PFSK-1 (cell line): ENCODE results near the gene DDB1.

Source experiments
- FOXP2 ChIP-seq: optimal IDR thresholded peaks from 2 replicates; pipeline ENCODE3; 2011; ENCODE audit warnings: borderline replicate concordance, control low read depth, inconsistent platforms; ENCODE audit not compliant: insufficient read depth; ENCODE audit errors: extremely low read length, extremely low read depth
- POLR2AphosphoS5 ChIP-seq: IDR thresholded peaks from 2 replicates; pipeline ENCODE4 v1.6.1; 2012; ENCODE audit warnings: low read depth, mild to moderate bottlenecking, control low read depth, low read length, moderate library complexity
- REST ChIP-seq, 2 experiments: IDR thresholded peaks; 2 replicates each; pipeline versions ENCODE4 v1.6.1 to v1.8.0; 2011 to 2012; ENCODE audit warnings: low read depth in 2 of 2, low read length in 2 of 2, control low read depth in 1 of 2, inconsistent platforms in 1 of 2, mild to moderate bottlenecking in 1 of 2, moderate library complexity in 1 of 2; ENCODE audit not compliant: insufficient read depth in 1 of 2
- SIN3A ChIP-seq: IDR thresholded peaks from 2 replicates; pipeline ENCODE4 v1.6.1; 2012; ENCODE audit warnings: mild to moderate bottlenecking, low read length, moderate library complexity, borderline replicate concordance; ENCODE audit not compliant: insufficient read depth
- TAF1 ChIP-seq: IDR thresholded peaks from 2 replicates; pipeline ENCODE4 v1.6.1; 2012; ENCODE audit warnings: low read length, control low read depth, borderline replicate concordance; ENCODE audit not compliant: insufficient read depth

The DDB1 gene

GRCh38 chr11:61340979-61341378 lies 8.1 kb upstream of the DDB1 start:
- TF ChIP-seq POLR2AphosphoS5 = no peak
- no peak for TF ChIP-seq TAF1
- TF ChIP-seq FOXP2 = no peak

- TF ChIP-seq TAF1 (no peak), REST (IDR thresholded peaks at IDR 0.05; ENCODE audit: insufficient read depth in 1 of 2, low read depth in 2 of 2, low read length in 2 of 2) (no peak), POLR2AphosphoS5 (no peak), FOXP2 (no peak), SIN3A (no peak)
These were observed 6.6 kb upstream of the DDB1 start for GRCh38 chr11:61339490-61339878.

- TF ChIP-seq REST (IDR thresholded peaks at IDR 0.05; ENCODE audit: insufficient read depth in 1 of 2, low read depth in 2 of 2, low read length in 2 of 2) = no peak
- no peak for TF ChIP-seq SIN3A
- no peak for TF ChIP-seq TAF1
- TF ChIP-seq POLR2AphosphoS5 = no peak
- TF ChIP-seq FOXP2 = no peak
These were observed 6.0 kb upstream of the DDB1 start for GRCh38 chr11:61338783-61339489.

- TF ChIP-seq TAF1 = no peak
These were observed 5.0 kb upstream of the DDB1 start for GRCh38 chr11:61337706-61338470.

GRCh38 chr11:61336171-61336935 lies 3.4 kb upstream of the DDB1 start:
- TF ChIP-seq FOXP2 = peak; percentile 51
- no peak for TF ChIP-seq SIN3A
- TF ChIP-seq POLR2AphosphoS5 = no peak
- TF ChIP-seq REST (IDR thresholded peaks at IDR 0.05; ENCODE audit: insufficient read depth in 1 of 2, low read depth in 2 of 2, low read length in 2 of 2) = no peak
- no peak for TF ChIP-seq TAF1
